GM18909 (cell line): Measurements from ENCODE around the gene ZNF341.
A peak's percentile ranks its signal among the peaks of the same experiment; 100 is the strongest.
"Not testable (repeated sequence)": the region's sequence is repeated elsewhere in the genome, so short reads cannot be mapped to it uniquely, and the experiment has no call there.

Experiments used
- ATAC-seq: cut with Tn5 transposase; IDR thresholded peaks from one replicate; pipeline ENCODE4 v1.9.1; 2021; ENCODE audit warnings: mild to moderate bottlenecking; ENCODE audit not compliant: unreplicated experiment, poor library complexity

ZNF341 gene

DNA sequence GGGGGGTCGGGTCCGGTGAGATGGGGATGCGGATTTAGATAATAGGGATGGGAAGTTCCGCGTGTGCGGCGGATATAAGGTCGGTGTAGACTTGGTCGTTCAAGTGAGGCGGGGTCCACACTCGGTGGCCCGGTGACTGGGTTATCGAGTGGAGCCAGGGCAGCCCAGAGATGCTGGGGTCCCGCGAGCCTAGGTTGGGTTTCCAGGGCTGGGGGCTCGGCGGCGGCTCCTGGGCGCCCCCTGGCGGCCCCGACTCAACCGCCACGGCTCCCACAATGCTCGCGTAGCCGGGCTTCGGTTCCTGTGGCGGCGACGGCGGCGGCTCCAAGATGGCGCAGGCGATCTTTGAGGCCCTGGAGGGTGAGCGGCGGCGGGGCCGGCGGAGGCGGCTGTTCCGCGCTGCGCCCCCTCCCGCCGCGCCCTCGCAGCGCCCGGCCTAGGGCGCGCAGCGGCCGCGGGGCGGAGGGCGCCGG lies at the start of gene ZNF341:
Gene ZNF341, plus strand, starts transcription at position 304 of the 473 bp plus-strand sequence. Its CDS starts 26 bp downstream, at position 330.
- peak; percentile 83 for ATAC-seq

DNA sequence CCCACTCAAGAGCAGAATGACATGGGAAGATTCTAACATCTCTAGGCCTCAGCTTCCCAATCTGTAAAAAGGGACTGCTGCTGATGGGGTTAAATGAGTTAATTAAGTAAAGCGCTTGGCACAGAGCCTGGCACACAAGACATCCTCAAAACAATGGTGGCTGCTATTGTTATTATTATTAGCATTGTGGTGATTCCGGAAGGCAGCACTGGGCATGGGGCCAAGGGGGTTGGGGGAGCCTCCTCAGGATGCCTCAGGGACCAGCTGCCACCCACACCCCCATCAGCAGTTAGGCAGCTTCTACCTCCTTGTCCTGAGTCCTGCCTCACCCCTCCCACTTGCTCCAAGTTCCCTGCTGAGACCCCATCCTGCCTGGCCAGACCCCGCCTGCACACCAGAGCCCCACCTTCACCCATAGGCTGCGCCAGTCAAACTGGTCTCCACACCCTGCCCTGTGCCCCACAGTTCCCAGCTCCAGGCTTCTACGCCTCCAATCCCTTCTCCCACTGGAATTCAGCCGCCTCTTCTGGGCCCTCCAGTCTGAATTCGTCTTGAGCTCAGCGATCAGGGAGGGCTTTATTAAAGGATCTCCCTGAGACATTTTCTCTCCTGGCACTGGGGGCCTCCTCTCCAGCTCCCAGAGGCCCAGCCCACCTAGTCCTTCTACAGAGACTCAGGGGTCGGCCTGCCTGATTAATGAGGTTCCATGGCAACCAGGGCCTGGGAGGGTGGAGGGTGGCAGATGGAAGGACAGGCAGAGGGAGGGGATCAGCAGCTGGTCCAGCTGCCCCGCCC lies 47.1 kb upstream of the ZNF341 start:
- ATAC-seq: no peak

DNA sequence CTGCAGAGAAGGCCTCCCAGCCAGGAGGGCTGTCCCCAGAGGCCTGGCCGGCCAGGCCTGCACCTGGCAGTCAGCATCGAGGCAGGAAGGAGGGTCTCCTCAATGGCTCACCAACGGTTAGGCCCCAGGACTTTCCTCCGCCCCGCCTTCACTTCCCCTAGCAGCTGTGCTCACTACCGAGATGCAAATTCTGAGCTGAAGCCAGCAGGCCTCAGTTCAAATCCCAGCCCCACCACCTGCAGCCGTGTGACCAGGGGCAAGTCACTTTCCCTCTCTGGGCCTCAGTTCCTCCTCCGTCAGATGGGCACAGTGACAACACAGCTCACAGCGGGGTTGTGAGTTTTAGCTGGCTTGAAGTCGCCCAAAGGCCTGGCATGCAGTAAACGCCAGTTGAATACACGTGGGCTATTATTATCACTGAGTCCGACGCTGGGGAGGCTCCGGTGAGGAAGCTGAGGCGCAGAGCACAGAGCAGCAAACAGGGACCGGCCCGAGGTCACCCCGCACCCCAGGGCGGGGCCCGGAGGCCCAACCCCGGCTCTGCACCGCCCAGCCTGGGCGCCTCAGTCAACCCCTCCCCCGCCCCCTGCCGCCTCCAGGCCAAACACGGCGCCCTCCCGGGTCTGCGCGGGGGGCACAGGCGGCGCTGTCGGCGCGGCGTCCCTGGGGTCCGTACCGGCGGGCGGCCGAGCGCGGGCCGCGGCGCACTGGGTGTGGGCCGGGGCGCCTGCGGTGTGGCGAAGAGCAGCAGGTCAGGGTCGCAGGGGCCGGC lies 46.3 kb upstream of the ZNF341 start:
- peak; percentile 39 for ATAC-seq

DNA sequence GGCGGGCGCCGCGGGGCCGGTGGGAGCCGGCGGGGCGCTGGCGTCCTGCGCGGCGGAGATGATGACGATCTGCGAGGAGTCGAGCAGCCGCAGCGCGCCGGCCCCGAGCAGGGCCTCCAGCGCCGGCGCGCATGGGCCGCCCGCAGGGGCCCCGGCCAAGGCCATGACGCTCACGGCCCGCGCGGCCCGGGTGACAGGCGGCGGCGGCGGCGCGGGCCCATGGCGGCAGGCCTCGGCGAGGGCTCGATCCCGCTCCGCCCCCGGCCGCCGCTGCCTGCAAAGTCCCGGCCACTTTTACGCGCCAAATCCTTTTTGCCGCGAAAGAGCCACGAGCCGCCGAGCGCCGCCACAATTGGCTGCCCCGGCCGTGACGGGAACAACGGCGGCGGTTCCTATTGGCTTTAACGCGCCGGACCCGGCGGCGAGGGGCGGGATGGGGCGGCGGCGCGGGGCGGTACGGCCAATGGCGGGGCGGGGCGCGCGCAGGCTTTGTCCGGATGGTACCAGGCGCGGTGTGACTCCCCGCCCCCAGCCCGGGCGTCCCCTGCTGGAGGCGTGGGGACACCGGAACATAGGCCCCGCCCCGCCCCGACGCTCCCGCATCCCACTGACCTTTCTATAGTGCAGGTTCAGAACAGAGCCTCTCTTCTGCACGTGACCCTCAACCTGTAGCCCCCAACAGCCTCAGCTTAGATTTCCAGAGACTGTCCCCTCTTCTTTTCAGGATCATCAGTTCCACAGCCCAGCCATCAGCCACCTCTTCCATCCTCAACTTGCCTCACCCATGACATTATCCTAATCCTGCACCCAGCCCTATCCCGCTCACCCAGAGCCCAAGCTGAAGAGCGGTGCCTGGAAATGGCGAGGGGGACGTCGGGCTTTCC lies 45.5 kb upstream of the ZNF341 start, which contains the start of gene E2F1:
Gene E2F1, minus strand, starts transcription at position 286 of the 884 bp plus-strand sequence. Its CDS starts 121 bp downstream, at position 165.
- peak; percentile 83 for ATAC-seq

DNA sequence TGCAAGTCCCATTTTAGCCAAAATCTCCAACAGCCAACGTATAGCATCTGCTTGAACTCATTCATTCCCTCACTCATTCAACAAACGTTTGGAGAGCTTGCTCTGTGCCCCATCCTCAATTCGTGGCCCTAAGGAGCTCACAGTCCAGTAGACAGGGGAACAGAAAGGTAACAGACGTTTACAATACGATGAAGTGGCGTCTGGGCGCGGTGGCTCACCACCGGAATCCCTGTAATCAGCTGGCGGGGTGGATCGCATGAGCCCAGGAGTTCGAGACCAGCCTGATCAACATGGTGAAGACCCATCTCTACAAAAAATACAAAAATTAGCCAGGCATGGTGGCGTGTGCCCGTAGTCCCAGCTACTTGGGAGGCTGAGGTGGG lies 44.8 kb upstream of the ZNF341 start:
- ATAC-seq: no peak

DNA sequence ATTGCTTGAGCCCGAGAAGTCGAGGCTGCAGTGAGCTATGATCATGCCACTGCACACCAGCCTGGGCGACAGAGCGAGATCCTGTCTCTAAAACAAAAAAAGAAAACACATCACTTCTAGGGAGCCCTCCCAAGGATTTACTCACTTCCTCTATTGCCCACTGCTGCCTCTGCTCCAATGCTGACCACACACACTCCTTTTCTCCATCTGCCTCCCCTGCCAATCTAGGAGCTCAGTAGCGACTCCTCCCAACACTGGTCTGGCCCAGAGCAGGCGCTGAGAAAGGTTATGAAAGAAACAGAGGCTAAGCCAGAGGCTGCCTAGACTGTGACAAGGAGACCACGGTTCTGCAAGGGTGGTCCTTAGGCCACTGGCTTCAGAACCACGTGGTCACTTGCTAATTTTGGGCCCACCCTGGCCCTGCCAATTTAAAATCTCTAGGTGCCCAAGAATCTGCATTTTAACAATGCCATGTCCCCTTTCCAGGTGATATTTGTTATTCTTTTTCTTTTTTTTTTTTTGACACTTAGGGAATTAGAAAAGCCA lies 44.4 kb upstream of the ZNF341 start:
- no peak for ATAC-seq

DNA sequence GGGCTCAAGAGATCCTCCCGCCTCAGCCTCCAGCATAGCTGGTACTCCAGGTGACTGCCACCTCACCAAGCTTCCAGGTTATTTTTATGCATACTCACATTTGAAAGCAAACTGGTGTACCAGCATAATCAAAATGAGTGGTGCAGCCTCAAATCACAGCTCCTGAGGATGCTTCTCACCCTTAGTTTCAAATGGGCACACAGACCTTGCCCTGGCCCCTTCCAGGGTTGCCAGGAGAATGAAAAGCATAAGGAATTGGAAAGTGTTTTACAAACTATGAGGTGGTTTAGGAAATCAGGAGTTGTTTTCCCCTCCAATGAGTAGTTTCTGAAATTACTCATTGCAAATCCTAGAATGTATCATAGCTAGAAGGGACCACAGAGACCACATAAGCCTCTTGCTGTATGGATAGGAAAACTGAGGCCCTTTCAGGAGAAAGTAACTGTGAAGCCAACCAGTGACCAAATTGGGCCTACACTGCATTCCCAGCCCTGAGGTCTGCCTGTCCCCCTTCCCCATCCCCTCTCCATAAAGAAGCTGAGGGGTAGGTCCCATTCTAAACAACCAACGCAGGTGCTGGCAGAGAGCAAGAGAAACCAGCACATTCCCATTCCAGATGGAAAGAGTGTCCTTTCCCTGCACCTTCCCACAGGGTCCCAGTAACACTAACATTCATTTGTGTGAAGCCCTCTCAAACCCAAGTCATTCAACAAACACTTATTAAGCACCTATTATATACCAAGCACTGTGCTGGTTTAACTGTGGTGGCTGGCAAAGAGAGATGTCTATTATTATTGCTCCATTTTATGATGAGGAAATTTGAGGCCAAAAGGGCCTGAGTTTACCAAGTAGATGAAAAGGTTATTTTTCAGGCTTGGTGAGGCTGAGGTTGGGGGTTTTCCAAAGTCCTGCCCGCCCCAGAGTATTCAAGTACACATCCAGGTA lies 43.5 kb upstream of the ZNF341 start:
- ATAC-seq: no peak

DNA sequence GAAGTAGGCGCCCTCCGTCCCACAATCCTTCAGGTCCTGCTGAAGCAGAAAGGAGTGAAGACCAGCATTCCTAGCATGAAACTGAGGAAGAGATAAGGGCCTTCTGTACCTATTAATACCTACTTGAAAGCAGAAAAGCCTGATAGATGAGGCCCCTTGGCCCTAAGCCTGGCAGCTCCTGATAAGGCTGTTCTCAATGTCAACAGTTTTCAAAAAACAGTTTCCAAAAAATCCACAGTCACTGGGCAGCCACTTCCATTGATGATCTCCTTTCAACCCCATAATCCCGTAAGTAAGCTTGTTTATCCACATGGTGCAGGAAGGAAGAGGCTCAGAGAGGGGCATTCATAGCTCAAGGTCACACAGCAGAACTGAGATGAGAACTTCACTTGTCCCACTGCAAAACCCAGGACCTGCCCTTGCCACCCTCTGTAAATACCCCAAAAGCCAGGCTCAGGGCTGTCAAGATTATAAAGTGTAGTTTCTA lies 42.8 kb upstream of the ZNF341 start:
- no peak for ATAC-seq

DNA sequence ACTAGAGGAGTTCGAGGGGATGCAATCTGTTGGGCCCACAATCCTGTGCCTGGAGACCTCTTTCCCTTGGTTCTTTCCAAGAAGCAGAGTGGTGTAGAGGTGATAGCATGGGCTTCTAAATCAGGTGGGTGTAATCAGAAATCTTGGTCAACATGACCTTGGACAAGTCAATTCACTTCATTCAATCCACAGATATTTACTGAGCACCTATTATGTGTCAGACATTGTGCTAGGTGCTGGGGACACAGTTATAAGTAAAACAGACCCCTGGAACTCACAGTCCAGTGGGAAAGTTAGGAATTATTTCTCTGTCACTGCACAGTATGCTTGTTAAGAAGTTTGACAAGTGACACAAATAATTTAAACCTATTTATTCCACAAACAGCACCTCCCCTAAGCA lies 42.3 kb upstream of the ZNF341 start:
- ATAC-seq: no peak

DNA sequence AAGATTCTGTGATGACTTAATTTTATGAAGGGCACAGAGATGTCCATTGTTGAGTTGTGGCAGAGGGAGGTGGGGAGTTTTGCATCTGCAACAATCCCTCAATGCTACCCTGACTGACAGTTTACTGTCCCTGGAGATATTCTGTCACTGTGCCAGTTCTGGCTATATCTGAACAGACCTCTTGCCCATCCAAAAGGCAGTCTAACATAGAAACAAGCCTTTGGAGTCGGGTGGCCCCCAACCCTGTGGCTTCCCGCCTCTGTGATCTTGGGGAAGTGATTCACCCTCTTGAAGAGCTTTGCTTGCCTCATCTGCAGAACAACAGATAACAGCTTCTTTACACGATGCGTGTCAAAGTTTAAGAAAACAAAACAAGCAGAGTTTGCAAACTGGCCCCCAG lies 41.8 kb upstream of the ZNF341 start:
- ATAC-seq: no peak

DNA sequence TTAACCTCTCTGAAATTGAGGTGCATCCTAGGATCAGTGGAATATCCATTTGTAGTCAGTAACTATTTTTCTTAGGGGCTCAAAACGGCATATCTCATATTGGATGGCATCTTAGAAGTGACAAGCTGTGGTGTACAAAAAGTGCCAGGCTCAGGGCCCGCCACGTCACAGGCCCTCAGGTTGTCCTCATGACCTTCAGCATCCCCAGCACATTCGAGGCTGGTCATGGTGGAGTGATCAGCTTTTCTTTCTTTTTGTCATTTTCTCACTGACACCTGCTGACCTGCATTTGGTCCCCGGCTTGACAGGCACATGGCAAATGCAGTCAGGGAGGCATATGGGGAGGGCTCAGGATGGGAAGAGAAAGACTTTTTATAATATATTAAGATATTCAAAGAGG lies 38.5 kb upstream of the ZNF341 start:
- no peak for ATAC-seq

DNA sequence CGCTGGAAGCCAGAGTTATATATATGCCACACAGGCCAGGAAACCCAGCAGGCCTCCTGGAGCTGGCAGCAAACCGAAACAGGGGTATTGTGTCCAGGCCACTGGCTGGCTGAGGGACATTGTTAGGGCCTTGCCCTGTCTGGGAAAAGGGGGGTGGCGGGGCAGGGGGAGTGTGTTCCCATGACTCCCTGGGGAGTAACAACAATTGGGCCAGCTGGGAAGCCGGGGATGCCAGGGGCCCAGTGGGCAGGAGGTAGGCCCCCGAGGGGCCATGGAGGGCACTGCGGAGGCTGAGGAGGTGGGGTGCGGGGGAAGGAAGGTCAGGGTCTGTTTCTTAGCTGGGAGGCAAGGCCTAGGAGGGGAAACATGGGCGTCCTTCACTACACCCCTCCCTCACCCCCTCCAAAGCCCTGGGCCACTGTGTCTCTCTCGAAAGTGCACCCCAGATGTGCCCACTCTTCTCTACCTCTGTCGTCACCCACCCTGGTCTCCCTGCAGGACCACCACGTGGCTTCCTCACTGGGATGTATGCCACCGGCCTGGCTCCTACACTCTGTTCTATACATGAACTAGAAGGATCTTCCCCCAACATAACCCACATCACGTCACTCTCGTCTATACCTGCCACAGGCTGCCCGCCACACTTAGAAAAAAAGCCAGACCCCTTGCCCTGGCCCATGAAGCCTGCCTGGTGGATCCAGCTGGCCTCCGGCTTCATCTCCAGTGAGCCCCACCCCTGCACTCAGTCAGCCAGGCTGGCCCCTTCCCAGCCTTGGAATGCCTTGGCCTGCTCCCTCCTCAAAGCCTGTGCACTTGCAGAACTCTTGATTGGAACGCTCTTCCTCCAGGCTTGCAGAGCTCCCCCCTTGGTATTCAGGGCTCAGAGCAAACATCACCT lies 37.8 kb upstream of the ZNF341 start:
- ATAC-seq: no peak

DNA sequence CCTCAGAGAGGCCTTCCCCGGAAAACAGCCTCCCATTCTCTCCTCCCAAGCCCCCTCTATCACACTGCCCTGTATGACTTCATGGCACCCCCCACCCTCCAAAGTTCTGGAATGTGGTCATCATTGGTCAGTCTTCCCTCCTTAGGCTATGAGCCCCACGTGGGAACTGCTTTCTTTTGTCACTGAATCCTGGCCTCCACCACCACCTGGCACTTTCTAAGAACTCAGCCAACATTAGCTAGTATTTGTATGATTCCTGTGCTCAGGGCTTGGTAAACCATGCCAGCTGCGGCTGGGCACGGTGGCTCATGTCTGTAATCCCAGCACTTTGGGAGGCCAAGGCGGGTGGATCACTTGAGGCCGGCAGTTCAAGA lies 37.2 kb upstream of the ZNF341 start:
- no peak for ATAC-seq

DNA sequence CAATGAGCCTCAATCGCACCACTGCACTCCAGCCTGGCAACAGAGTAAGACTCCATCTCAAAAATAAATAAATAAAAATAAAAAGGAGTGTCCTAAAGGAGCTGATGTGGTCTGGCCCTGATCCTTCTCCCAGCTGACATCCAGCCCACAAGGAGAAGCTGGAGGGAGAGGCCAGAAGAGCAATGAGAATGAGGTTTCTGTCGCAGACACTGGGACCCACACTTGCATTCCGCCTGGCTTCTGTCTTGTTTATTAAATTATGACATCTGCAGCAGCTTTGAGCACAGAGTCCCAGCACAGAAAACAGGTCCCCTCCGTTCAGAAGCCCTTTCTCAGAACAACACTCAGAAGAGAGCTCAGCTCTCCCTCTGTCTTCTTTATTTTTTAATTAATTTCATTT lies 35.3 kb upstream of the ZNF341 start:
- no peak for ATAC-seq

DNA sequence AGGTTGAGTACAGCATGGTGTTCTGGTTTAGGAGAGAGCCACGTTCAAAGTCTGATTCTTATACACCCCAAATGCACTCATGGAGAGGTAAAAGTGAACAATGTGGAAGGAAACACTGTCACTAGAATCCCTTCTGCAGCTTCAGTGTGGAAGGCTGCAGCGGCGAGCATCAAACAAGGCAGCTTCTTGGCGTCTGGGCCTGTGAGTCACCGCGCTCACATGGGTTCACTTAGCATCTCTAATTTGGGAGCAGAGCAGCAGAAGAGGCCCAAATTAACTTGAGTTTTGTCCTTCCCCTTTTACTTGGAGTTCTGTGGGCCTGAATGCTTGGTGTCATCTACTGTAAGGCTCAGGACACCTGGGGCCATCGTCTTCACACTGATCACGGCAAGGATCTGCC lies 34.7 kb upstream of the ZNF341 start:
- no peak for ATAC-seq

DNA sequence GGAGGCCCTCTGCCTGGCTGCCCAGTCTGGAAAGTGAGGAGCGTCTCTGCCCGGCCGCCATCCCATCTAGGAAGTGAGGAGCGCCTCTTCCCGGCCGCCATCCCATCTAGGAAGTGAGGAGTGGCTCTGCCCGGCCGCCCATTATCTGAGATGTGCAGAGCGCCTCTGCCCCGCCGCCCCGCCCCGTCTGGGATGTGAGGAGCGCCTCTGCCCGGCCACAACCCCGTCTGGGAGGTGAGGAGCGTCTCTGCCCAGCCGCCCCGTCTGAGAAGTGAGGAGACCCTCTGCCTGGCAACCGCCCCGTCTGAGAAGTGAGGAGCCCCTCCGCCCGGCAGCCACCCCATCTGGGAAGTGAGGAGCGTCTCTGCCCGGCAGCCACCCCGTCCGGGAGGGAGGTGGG lies 32.8 kb upstream of the ZNF341 start:
- ATAC-seq: not testable (repeated sequence)

DNA sequence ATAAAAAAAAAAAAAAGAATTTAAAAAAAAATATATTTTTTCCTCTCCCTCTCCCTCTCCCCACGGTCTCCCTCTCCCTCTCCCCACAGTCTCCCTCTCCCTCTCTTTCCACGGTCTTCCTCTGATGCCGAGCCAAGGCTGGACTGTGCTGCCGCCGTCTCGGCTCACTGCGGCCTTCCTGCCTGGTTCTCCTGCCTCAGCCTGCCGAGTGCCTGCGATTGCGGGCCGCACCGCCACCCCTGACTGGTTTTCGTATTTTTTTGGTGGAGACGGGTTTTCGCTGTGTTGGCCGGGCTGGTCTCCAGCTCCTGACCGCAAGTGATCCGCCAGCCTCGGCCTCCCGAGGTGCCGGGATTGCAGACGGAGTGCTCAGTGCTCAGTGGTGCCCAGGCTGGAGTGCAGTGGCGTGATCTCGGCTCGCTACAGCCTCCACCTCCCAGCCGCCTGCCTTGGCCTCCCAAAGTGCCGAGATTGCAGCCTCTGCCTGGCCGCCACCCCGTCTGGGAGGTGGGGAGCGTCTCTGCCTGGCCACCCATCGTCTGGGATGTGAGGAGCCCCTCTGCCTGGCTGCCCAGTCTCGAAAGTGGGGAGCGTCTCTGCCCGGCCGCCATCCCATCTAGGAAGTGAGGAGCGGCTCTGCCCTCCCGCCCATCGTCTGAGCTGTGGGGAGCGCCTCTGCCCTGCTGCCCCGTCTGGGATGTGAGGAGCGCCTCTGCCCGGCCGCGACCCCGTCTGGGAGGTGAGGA lies 30.9 kb upstream of the ZNF341 start:
- ATAC-seq: not testable (repeated sequence)
